H1 (cell line): Measurements from ENCODE around the gene MKKS. TPM values are rescaled to one million over a fixed set of nuclear protein-coding genes. Genes with fewer than 3 reads are reported as not detected.

Experiments used
- CTCF ChIA-PET: fragments of 300-600 bp; sonication (Branson Sonifier 250); formaldehyde crosslinking; loops from one replicate; lab custom pipeline; 2021; ENCODE audit not compliant: partially characterized antibody; lab: Charles Lee
- POLR2A ChIA-PET: fragments of 300-600 bp; sonication (Branson Sonifier 250); formaldehyde crosslinking; loops from one replicate; lab custom pipeline; 2021; ENCODE audit warnings: inconsistent platforms; ENCODE audit not compliant: partially characterized antibody; lab: Charles Lee
- DNase-seq, 2 experiments: peaks; one replicate each; pipeline versions ENCODE4 v3.0.0 to v3.0.0-alpha.2; 2010 to 2022; ENCODE audit warnings: low spot score in 2 of 2, low read depth in 1 of 2, mixed read lengths in 1 of 2
- FAIRE-seq: peaks from 2 replicates; lab custom pipeline; 2011; peaks lifted over from hg19 to GRCh38; lab: Jason Lieb, UNC
- H2AFZ ChIP-seq: 2 replicates; pipeline ENCODE4 v1.8.1; 2012; ENCODE audit warnings: low read length, inconsistent platforms
- H2AK5ac ChIP-seq: 2 replicates; pipeline ENCODE4 v1.6.1; 2013; ENCODE audit warnings: low read depth, low read length
- H2BK120ac ChIP-seq: replicated peaks from 2 replicates; pipeline ENCODE3; 2013; ENCODE audit warnings: low read depth, low read length, inconsistent platforms
- H2BK12ac ChIP-seq: 2 replicates; pipeline ENCODE4 v1.6.1; 2013; ENCODE audit warnings: low read depth, low read length
- H2BK15ac ChIP-seq: 2 replicates; pipeline ENCODE4 v1.6.1; 2013; ENCODE audit warnings: low read length
- H2BK20ac ChIP-seq: 2 replicates; pipeline ENCODE4 v1.6.1; 2013; ENCODE audit warnings: low read length
- H2BK5ac ChIP-seq: 2 replicates; pipeline ENCODE4 v1.6.1; 2013; ENCODE audit warnings: low read depth, low read length
- H3K14ac ChIP-seq: 2 replicates; pipeline ENCODE4 v1.6.1; 2013; ENCODE audit warnings: inconsistent platforms; ENCODE audit not compliant: insufficient read length
- H3K18ac ChIP-seq: 2 replicates; pipeline ENCODE4 v1.6.1; 2013; ENCODE audit warnings: low read length; ENCODE audit errors: extremely low read depth
- H3K23ac ChIP-seq: 2 replicates; pipeline ENCODE4 v1.6.1; 2013; ENCODE audit warnings: inconsistent platforms; ENCODE audit not compliant: insufficient read length
- H3K23me2 ChIP-seq: 2 replicates; pipeline ENCODE4 v1.6.1; 2013; ENCODE audit warnings: low read depth, low read length
- H3K27ac ChIP-seq: 2 replicates; pipeline ENCODE4 v1.6.1; 2011; ENCODE audit warnings: low read depth, low read length, inconsistent platforms
- H3K27me3 ChIP-seq, 4 experiments: replicated peaks in 1 of 4; 1 replicate in 1 of 4; 2 replicates in 3 of 4; pipeline versions ENCODE4 v1.6.1 to v1.8.1; 2011 to 2013; ENCODE audit warnings: low read length in 3 of 4, mild to moderate bottlenecking in 3 of 4, inconsistent platforms in 2 of 4, mixed read lengths in 2 of 4, moderate library complexity in 1 of 4; ENCODE audit not compliant: control insufficient read depth in 3 of 4, insufficient read depth in 3 of 4; ENCODE audit errors: extremely low read depth in 1 of 4
- H3K36me3 ChIP-seq, 4 experiments: 2 replicates each; pipeline versions ENCODE4 v1.6.1 to v1.8.1; 2011 to 2013; ENCODE audit warnings: mild to moderate bottlenecking in 4 of 4, low read length in 3 of 4, moderate library complexity in 2 of 4, control low read depth in 1 of 4, inconsistent platforms in 1 of 4; ENCODE audit not compliant: insufficient read depth in 4 of 4, control insufficient read depth in 2 of 4
- H3K4ac ChIP-seq: replicated peaks from 2 replicates; pipeline ENCODE3; 2013; ENCODE audit warnings: low read length, low read depth, mixed read lengths, inconsistent platforms; ENCODE audit not compliant: insufficient read length
- H3K4me1 ChIP-seq, 4 experiments: replicated peaks in 1 of 4; 1 replicate in 1 of 4; 2 replicates in 3 of 4; pipeline versions ENCODE4 v1.6.1 to v1.8.1; 2011 to 2013; ENCODE audit warnings: low read length in 3 of 4, inconsistent platforms in 2 of 4, mixed read lengths in 1 of 4; ENCODE audit not compliant: insufficient read depth in 4 of 4, control insufficient read depth in 3 of 4
- H3K4me2 ChIP-seq, 2 experiments: 2 replicates each; pipeline versions ENCODE4 v1.6.1 to v1.8.1; 2011 to 2013; ENCODE audit warnings: low read depth in 2 of 2, low read length in 2 of 2, control low read depth in 1 of 2, inconsistent platforms in 1 of 2, mild to moderate bottlenecking in 1 of 2; ENCODE audit not compliant: insufficient read depth in 1 of 2
- H3K4me3 ChIP-seq, 4 experiments: fragments of 200-600, 300-600 bp in 1 of 4; sonication (generic), shearing (Covaris generic), sonication (Bioruptor Twin) in 1 of 4; 2 replicates each; pipeline versions ENCODE4 v1.5.1 to v1.8.1; 2011 to 2016; ENCODE audit warnings: low read length in 4 of 4, low read depth in 3 of 4, control low read depth in 2 of 4, inconsistent platforms in 2 of 4, mild to moderate bottlenecking in 2 of 4, mixed read lengths in 1 of 4, moderate library complexity in 1 of 4; ENCODE audit not compliant: insufficient read depth in 2 of 4; ENCODE audit errors: extremely low read depth in 1 of 4
- H3K56ac ChIP-seq: replicated peaks from 2 replicates; pipeline ENCODE3; 2013; ENCODE audit warnings: low read depth, mild to moderate bottlenecking, mixed read lengths, low read length, inconsistent platforms; ENCODE audit not compliant: insufficient read length
- H3K79me1 ChIP-seq: 2 replicates; pipeline ENCODE4 v1.6.1; 2013; ENCODE audit warnings: low read depth, low read length, control low read depth
- H3K79me2 ChIP-seq, 2 experiments: 2 replicates each; pipeline versions ENCODE4 v1.6.1 to v1.8.1; 2012 to 2013; ENCODE audit warnings: low read length in 2 of 2, mild to moderate bottlenecking in 2 of 2, inconsistent platforms in 1 of 2; ENCODE audit not compliant: insufficient read depth in 2 of 2, control insufficient read depth in 1 of 2
- H3K9ac ChIP-seq, 4 experiments: replicated peaks in 1 of 4; 1 replicate in 1 of 4; 2 replicates in 3 of 4; pipeline versions ENCODE4 v1.6.1 to v1.8.1; 2011 to 2013; ENCODE audit warnings: low read depth in 3 of 4, low read length in 3 of 4, control low read depth in 2 of 4, mild to moderate bottlenecking in 2 of 4, moderate library complexity in 2 of 4, inconsistent platforms in 1 of 4; ENCODE audit errors: extremely low read depth in 1 of 4
- H3K9me3 ChIP-seq, 2 experiments: 2 replicates each; pipeline versions ENCODE4 v1.6.1 to v1.8.1; 2012 to 2013; ENCODE audit warnings: mild to moderate bottlenecking in 2 of 2, moderate library complexity in 2 of 2, control low read depth in 1 of 2, inconsistent platforms in 1 of 2, low read depth in 1 of 2, low read length in 1 of 2, mixed read lengths in 1 of 2; ENCODE audit not compliant: insufficient read depth in 2 of 2
- H4K20me1 ChIP-seq, 2 experiments: replicated peaks in 1 of 2; 2 replicates each; pipeline versions ENCODE3 to v1.8.1; 2011 to 2013; ENCODE audit warnings: inconsistent platforms in 2 of 2, low read length in 2 of 2, mild to moderate bottlenecking in 1 of 2; ENCODE audit not compliant: insufficient read depth in 2 of 2, control insufficient read depth in 1 of 2
- H4K5ac ChIP-seq: 2 replicates; pipeline ENCODE4 v1.6.1; 2013; ENCODE audit warnings: low read length, low read depth, mixed read lengths, inconsistent platforms; ENCODE audit not compliant: insufficient read length
- H4K8ac ChIP-seq: 2 replicates; pipeline ENCODE4 v1.8.0; 2013; ENCODE audit warnings: mild to moderate bottlenecking, moderate library complexity, low read length, inconsistent platforms; ENCODE audit not compliant: insufficient read depth; ENCODE audit errors: extremely low read depth
- H4K91ac ChIP-seq: replicated peaks from 2 replicates; pipeline ENCODE3; 2013; ENCODE audit warnings: low read length, mixed read lengths, inconsistent platforms; ENCODE audit not compliant: insufficient read length
- CBX8 ChIP-seq: fragments of 300-800, 300-1000 bp; sonication (generic); IDR thresholded peaks from 2 replicates; pipeline ENCODE4 v1.7.1; 2016; ENCODE audit warnings: low read depth, low read length, borderline replicate concordance
- SP1 ChIP-seq: IDR thresholded peaks from 2 replicates; pipeline ENCODE4 v1.6.1; 2011; ENCODE audit warnings: low read depth, low read length
- SP4 ChIP-seq: IDR thresholded peaks from 2 replicates; pipeline ENCODE4 v1.6.1; 2012; ENCODE audit warnings: low read length, inconsistent platforms
- WGBS, 2 experiments: shearing (Covaris generic) in 1 of 2; methylation state at CpG; one replicate each; pipeline versions ENCODE4 v1.1.6 to v1.1.7; 2013 to 2015; ENCODE audit warnings: low lambda C conversion rate in 2 of 2, mixed read lengths in 2 of 2, inconsistent platforms in 1 of 2, low coverage in 1 of 2, missing lambda C conversion rate in 1 of 2; ENCODE audit not compliant: insufficient replicate concordance in 2 of 2, insufficient coverage in 1 of 2, insufficient read length in 1 of 2; ENCODE audit errors: extremely low coverage in 1 of 2, missing lambda C conversion rate in 1 of 2; 5-methylcytosine and 5-hydroxymethylcytosine counted together
- polyA plus RNA-seq, 7 experiments: library from polyadenylated mRNA; depleted of rRNA in 3 of 7; stranded (reverse) in 5 of 7; unstranded in 2 of 7; fragments of >200 nt in 5 of 7; fragments of 200-250 nt in 2 of 7; gene quantifications; 1 replicate in 5 of 7; 2 replicates in 1 of 7; 4 replicates in 1 of 7; pipeline versions ENCODE4 v1.2.1 to v1.2.3, GENCODE V29; 2011 to 2013; ENCODE audit warnings: missing spikeins in 2 of 7, mixed read lengths in 2 of 7
- total RNA-seq: library from RNA; stranded (reverse); fragmentation: NEBNext Ultra II Directional; extraction: Animal tissue kit (Norgen Biotek cat#: 25700); gene quantifications from 2 replicates; pipeline ENCODE4 v1.2.1, GENCODE V29; 2021

The MKKS gene
- total and polyA plus RNA-seq, 2 of the 8 experiments (the other 6 are each of a cell fraction or from before 2014, with no cell fraction given), result 15.9 to 24.8 TPM

DNA sequence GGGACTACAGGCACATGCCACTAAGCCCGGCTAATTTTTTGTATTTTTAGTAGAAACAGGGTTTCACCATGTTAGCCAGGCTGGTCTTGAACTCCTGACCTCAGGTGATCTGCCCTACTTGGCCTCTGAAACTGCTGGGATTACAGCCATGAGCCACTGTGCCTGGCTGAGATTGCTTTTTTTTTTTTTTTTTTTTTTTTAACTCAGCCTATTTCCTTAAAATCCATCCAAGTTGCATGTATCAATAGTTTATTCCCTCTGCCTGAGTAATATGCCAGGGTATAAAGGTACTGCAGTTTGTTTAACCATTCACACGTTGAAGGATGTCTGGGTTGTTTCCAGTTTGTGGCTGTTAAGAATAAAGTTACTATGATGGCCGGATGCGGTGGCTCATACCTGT is 11.7 kb upstream of the MKKS start:
- H3K36me3 ChIP-seq, result no peaks in the 10 kb centered on the region
- DNase-seq, result no peak
- H4K20me1 ChIP-seq, result peaks cover 0 to 3% of the 10 kb centered on the region in 2 experiments
- no peak overlapping the region for H3K18ac ChIP-seq
- no peak overlapping the region for H4K91ac ChIP-seq
- H2BK5ac ChIP-seq, result no peak overlapping the region
- H3K4ac ChIP-seq, result no peak overlapping the region
- no peak overlapping the region for H3K4me2 ChIP-seq
- no peak overlapping the region for H3K23ac ChIP-seq
- H3K23me2 ChIP-seq, result no peaks in the 10 kb centered on the region
- peaks cover 0 to 29% of the 10 kb centered on the region in 2 experiments; a peak in 3 of 4 replicates for H3K79me2 ChIP-seq
- H2BK12ac ChIP-seq, result no peak overlapping the region
- H4K5ac ChIP-seq, result no peak overlapping the region
- H3K9me3 ChIP-seq, result no peaks in the 10 kb centered on the region
- peaks cover 5% of the 10 kb centered on the region for H3K79me1 ChIP-seq
- H3K4me1 ChIP-seq, result peaks cover 0 to 5% (median 2%) of the 10 kb centered on the region in 4 experiments; a peak in 2 of 7 replicates
- H4K8ac ChIP-seq, result no peak overlapping the region
- H3K27me3 ChIP-seq, result no peaks in the 10 kb centered on the region
- H3K27ac ChIP-seq, result no peak overlapping the region
- H2AFZ ChIP-seq, result no peak overlapping the region
- no peak overlapping the region for H2AK5ac ChIP-seq
- ChIA-PET POLR2A (interaction anchor here (2.7 kb wide), 1 partner anchor 11 kb away, joined by 10 read pairs; the partner anchor contains the start of genes MKKS and SLX4IP), CTCF (interaction anchor here (0.7 to 1.5 kb wide), 2 partner anchors 19 to 322 kb away, joined by 3 read pairs; no protein-coding TSS in a partner anchor)
- H3K4me3 ChIP-seq, result no peak overlapping the region
- no peak for FAIRE-seq
- H2BK15ac ChIP-seq, result no peak overlapping the region
- no peak overlapping the region for H3K9ac ChIP-seq
- no peak overlapping the region for H2BK120ac ChIP-seq
- no peak overlapping the region for H3K56ac ChIP-seq
- WGBS, 2 experiments, result 91% methylated on average over 4 of the region's 4 CpGs; no CpG with 5 or more reads in 1 of the 2 experiments
- H3K14ac ChIP-seq, result no peak overlapping the region
- H2BK20ac ChIP-seq, result no peak overlapping the region
- TF ChIP-seq CBX8 (no peak), SP1 (no peak), SP4 (no peak)
